Fibroblast of lung (primary cell): ENCODE data around the gene C22orf15.

Experiments
- EZH2 ChIP-seq: IDR thresholded peaks from 2 replicates; pipeline ENCODE4 v1.5.1; 2012; ENCODE audit warnings: low read length, control low read depth, mild to moderate bottlenecking; ENCODE audit errors: missing control alignments
- TF ChIP-seq, protein P1 (sequence below), 2 donors: IDR thresholded peaks in 1 of 2; conservative IDR thresholded peaks in 1 of 2; 1 replicate in 1 of 2; 2 replicates in 1 of 2; pipeline ENCODE4 v1.5.1; 2011 to 2012; ENCODE audit warnings: low read length in 2 of 2, control low read depth in 1 of 2, inconsistent platforms in 1 of 2, low read depth in 1 of 2, mild to moderate bottlenecking in 1 of 2

DNA sequence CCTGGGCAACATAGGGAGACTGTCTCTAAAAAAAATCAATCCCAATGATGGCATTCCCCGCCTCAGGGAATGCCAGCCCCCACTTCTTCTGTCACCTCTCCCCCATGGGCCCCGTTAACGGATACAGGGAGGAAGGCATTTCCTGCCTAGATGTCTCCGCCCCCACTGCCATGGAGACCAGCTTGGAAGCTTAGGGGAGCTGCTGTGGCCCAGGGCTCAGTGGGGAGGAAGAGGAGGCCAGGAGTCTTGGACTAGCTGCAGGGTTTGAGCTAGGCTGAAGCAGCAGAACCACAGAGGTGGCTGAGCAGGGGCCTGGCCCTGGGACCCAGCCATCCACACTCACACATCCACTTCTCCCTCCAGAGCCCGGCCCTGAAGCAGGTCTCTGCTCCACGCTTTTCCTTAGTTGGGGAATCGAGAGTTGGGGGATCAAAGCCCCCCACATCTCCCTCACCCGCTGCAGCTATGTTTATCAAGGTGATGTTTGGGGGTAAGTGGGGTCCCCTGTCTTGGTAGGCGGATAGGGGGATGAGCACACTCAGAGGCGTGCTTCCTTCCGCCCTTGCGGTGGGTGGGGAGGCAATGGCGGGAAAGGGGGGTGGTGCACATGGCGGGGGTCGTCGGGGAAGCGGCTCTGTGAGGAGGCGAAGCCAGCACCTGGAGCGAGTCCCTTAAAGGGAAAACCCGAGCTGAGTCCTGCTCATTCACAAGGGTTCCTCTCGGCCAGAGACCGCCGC is at the start of gene C22orf15:
- TF ChIP-seq EZH2, result no peak
- TF ChIP-seq, protein P1, sequence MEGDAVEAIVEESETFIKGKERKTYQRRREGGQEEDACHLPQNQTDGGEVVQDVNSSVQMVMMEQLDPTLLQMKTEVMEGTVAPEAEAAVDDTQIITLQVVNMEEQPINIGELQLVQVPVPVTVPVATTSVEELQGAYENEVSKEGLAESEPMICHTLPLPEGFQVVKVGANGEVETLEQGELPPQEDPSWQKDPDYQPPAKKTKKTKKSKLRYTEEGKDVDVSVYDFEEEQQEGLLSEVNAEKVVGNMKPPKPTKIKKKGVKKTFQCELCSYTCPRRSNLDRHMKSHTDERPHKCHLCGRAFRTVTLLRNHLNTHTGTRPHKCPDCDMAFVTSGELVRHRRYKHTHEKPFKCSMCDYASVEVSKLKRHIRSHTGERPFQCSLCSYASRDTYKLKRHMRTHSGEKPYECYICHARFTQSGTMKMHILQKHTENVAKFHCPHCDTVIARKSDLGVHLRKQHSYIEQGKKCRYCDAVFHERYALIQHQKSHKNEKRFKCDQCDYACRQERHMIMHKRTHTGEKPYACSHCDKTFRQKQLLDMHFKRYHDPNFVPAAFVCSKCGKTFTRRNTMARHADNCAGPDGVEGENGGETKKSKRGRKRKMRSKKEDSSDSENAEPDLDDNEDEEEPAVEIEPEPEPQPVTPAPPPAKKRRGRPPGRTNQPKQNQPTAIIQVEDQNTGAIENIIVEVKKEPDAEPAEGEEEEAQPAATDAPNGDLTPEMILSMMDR (conservative IDR thresholded peaks at IDR 0.05 in 1 of 2, IDR thresholded peaks at IDR 0.05 in 1 of 2; ENCODE audit: low read depth in 1 of 2, low read length in 2 of 2), result no peak
